HG03469 (cell line): ENCODE data around the gene PRRG2.
"Not testable (repeated sequence)": the region's sequence is repeated elsewhere in the genome, so short reads cannot be mapped to it uniquely, and the experiment has no call there.

Experiments
- ATAC-seq: cut with Tn5 transposase; IDR thresholded peaks from one replicate; pipeline ENCODE4 v1.9.1; 2021; ENCODE audit warnings: mild to moderate bottlenecking, moderate library complexity, moderate number of reproducible peaks; ENCODE audit not compliant: unreplicated experiment

PRRG2 gene

DNA sequence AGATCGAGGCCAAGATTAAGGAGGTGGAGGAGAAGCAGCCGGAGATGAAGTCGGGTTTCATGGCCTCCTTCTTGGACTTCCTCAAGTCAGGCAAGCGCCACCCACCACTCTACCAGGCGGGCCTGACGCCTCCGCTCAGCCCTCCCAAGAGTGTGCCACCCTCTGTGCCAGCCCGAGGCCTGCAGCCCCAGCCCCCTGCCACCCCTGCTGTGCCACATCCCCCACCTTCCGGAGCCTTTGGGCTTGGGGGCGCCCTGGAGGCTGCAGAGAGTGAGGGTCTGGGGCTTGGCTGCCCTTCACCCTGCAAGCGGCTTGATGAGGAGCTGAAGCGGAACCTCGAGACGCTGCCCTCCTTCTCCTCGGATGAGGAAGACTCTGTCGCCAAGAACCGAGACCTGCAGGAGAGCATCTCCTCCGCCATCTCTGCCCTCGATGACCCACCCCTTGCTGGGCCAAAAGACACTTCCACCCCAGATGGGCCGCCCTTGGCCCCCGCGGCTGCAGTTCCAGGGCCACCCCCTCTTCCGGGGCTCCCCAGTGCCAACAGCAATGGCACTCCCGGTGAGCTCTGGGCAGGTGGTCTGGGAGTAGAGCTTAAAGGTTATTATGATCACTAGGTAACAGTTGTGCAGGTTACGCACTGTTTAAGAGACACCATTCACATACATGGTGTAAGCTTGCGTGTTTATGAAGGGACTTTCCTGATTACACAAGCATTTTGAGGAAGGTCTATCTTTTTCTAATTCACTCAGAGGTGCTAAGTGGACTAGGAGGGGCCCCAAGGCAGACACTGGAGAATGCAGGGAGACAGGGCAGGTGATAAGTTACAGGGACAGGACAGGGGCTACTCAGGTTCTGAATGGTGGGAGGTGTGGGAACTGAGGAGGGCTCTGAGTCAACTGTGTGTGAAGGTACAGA lies 18.5 kb downstream of the PRRG2 start:
- no peak for ATAC-seq

- ATAC-seq = no peak
Observed at GRCh38 chr19:49601482-49602038, 20.4 kb downstream of the PRRG2 start.

- no peak for ATAC-seq
Observed at GRCh38 chr19:49602806-49603205, 21.7 kb downstream of the PRRG2 start.

- no peak for ATAC-seq
Observed at GRCh38 chr19:49605605-49606004, 24.5 kb downstream of the PRRG2 start.

DNA sequence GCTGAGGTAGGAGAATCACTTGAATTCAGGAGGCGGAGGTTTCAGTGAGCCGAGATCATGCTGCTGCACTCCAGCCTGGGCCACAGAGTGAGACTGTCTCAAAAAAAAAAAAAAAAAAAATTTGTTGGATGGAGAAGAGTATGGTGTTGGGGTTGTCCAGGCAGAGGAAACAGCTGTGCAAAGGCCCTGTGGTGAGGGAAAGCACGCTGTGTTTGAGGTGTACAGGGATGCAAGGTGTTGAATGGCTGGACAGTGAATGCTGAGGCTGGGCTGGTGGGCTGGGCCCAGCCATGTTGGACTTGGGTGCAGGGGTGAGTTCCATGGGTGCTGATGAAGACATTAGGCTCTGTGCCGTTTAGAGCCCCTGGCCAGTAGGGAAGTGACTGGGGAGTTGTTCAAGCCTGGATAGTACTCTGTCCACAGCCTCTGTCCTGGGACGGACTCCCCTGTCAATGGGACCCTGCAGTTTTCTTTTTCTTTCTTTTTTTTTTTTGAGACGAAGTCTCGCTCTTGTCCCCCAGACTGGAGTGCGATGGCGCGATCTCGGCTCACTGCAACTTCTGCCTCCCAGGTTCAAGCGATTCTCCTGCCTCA lies 28.5 kb downstream of the PRRG2 start:
- no peak for ATAC-seq

DNA sequence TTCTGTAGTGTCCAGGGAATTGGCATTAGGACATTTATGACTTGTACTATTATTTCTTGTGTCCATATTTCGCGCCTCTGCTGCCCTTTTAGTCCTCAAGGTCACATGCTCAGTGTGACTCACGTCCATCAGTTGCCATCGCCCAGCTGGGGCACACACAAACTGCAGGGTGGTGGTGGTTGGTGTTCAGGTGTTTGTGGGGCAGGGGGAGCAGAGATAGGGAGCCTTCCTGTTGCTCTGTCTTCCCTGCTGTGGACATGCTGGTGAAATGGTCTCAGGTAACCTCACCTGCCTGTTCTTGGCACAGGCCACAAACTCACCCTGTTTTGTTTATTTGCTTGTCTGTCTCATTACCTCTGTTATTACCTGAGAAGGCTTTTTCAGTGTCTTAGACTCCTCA lies 32.3 kb downstream of the PRRG2 start:
- ATAC-seq = no peak

GRCh38 chr19:49614096-49614833 lies 33.1 kb downstream of the PRRG2 start:
- ATAC-seq = no peak

DNA sequence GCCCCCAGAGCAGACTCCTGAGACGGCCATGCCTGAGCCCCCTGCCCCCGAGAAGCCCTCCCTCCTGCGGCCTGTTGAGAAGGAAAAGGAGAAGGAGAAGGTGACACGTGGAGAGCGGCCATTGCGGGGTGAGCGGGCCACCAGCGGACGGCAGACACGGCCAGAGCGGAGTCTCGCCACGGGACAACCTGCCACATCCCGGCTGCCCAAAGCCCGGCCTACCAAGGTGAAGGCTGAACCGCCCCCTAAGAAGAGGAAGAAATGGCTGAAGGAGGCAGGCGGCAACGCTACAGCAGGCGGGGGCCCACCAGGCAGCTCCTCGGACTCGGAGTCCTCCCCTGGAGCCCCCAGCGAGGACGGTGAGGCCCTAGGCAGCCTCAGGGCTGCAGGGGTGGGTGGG lies 34.7 kb downstream of the PRRG2 start:
- no peak for ATAC-seq

DNA sequence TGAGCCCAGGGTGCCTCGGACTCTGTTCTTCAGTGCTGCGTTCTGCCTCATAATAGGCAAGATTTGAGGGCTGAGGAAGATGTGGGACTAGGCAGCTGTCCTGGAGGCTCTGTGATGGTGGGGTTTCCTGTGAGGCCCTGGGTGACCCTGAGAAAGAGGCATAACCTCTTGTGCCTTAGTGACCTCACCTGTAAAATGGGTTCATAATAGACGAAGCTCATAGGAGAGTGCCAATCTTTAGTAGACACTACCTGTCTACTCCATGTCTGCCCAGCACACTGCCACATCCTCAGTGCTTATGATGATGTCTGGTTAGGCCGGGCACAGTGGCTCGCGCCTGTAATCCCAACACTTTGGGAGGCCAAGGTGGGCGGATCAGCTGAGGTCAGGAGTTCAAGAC lies 35.4 kb downstream of the PRRG2 start:
- no peak for ATAC-seq

DNA sequence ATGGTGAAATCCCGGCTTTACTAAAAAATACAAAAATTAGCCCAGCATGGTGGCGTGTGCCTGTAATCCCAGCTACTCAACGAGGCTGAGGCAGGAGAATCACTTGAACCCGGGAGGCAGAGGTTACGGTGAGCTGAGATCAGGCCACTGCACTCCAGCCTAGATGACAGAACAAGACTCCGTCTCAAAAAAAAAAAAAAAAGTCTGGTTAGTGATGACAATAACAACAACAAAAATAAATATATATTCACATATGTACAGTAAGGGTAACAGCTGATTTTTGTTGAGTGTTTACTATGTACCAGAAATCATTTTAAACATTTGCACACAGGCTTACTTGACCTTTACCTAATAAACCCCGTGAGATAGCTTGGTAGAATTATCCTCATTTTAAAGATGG lies 35.8 kb downstream of the PRRG2 start:
- no peak for ATAC-seq

GRCh38 chr19:49617860-49618259 lies 36.7 kb downstream of the PRRG2 start:
- not testable (repeated sequence) for ATAC-seq

DNA sequence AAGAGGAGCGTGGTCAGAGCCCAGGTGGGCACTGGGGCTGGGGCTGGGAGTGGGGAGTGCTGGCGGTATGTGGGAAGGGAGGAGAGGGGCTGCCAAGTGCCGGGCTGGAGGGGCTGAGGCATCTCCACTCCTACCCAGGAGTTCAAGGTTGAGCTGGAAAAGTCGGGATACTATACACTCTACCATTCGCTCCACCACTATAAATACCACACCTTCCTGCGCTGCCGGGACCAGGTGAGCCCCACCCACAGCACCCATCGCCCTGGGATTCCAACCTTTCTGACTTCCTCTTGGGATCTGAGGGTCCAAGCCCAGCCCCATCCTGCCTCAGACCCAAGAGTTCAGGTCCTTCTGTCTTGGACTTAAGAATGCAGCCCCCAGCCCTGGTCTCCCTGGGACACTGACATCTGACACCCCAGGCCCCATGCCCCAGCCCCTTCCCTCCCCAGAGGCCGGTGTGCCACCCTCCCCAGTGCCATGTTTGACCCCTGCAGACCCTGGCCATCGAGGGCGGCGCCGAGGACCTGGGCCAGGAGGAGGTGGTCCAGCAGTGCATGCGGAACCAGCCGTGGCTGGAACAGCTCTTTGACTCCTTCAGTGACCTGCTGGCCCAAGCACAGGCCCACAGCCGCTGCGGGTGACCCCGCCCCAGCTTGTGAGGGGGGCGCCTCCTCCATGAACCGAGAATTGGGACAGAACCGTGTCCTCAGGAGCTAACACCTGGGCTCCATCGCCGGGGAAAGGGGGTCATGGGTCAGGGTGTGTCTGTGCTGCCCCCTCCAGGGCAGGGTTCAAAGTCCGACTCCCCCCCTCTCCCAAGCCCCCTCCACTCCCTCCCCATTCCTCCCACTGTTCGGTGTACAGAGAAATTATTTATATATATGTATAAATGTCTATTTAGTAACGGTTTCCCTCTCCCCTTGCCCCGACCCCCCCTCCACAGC lies 44.1 kb downstream of the PRRG2 start:
- no peak for ATAC-seq

DNA sequence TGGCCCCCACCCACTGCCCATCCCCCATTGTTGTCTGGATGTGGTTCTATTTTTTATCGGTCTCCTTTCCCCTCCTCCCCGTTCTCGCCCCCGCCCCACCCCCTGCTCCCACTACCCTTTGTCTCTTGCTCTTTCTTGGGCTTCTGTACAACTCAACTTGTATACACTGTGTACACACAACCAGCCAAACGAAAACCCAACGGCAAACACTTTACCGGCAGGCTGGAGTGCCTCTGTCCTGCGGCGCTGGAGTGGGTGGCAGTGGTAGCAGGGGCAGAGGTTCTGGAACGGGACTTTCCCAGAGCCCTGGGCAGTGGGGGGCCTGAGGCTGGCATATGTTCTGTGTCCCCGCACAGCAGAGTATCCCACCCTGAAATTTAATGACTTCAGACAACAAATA lies 45.1 kb downstream of the PRRG2 start:
- no peak for ATAC-seq

- no peak for ATAC-seq
Observed at GRCh38 chr19:49629659-49630058, 48.5 kb downstream of the PRRG2 start.

GRCh38 chr19:49631014-49631588 lies 50.0 kb downstream of the PRRG2 start:
- no peak for ATAC-seq

DNA sequence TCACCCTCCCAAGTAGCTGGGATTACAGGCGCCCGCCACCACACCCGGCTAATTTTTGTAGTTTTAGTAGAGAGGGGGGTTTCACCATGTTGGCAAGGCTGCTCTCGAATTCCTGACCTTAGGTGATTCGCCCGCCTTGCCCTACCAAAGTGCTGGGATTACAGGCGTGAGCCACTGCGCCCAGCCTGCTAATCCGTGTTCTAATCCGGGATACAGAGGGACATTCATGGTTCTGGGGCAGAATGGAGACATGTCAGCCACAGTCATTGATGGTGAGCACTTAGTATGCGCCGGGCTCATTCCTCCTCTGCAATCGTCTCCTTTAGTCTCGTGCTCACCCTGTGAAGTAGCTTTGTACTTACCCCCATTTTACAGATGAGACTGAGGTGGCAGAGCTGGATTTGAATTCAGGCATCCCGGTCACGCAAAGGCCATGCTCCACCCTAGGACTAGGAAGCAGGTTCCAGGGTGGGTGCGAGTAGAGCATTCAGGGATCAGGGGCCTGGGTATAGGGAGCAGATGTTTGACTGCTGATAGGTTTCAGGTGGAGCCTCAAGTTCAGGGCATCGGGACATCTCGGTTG lies 50.6 kb downstream of the PRRG2 start:
- ATAC-seq = no peak

DNA sequence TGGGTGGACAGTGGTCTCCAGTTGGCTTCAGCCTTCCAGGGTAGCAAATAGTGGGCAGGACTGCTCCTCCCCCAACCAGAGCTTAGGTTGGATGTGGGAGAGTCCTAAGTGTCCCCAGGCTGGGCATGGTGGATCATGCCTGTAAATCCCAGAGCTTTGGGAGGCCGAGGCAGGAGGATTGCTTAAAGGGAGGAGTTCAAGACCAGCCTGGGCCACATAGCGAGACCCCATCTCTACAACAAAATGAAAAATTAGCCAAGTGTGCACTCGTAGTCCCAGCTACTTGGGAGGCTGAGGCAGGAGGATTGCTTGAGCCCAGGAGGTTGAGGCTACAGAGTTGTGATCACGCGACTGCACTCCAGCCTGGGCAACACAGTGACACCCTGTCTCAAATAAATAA lies 51.5 kb downstream of the PRRG2 start:
- no peak for ATAC-seq

GRCh38 chr19:49633273-49633672 lies 52.2 kb downstream of the PRRG2 start:
- not testable (repeated sequence) for ATAC-seq

DNA sequence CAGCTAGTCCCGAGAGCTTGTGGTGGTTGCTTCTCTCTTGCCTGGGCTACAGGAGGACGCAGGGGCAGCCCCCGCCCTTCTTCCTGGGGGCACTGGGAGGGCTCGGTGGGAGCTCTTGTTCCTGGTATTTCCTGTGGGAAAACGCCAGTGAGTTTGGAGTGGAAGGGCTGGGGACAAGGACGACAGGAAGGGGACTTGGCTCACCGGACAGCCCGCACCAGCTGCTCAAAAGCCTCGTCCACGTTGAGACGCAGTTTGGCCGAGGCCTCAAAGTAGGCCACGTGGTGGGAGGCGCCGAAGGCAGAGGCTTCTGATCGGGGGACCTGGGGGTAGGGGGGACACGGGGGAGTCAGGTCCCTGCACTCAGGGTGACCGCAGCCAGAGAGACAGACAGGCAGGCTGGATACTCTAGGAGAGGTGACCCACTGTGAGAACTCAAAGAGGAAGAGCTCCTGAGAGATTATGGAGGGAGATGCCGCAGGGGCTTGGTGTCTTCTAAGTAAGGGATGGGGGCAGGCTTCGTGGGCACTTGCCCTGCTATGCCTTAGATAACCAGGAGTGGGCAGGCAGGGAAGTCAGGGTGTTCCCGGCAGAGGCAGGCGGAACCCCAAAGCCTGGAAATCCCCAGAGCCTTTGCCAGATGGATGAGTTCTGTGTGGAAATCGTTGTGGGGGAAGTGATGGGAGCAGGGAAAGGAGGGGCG lies 54.6 kb downstream of the PRRG2 start:
- no peak for ATAC-seq
